ENCODE results near the gene FAM114A1.

DNA sequence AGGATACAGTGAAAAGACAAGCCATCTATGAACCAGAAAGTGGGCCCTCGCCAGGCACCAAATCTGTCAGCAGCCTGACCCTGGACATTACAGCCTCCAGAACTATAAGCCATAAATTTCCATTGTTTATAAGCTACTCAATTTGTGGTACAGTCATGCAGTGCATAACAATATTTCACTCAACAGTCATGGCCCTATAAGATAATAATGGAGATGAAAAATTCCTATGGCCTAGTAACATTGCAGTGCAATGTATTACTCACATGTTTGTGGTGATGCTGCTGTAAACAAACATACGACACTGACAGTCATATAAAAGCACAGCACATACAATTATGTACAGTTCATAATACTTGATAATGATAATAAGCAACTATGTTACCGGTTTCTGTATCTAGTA, 45.9 kb upstream of the FAM114A1 start:
- TF ChIP-seq POLR2A (IDR thresholded peaks at IDR 0.05; ENCODE audit: low read depth, low read length) (no peak), FOS (IDR thresholded peaks at IDR 0.05; ENCODE audit: low read depth, low read length) (no peak), MAFK (IDR thresholded peaks at IDR 0.05; ENCODE audit: low read depth, low read length) (no peak), CHD1 (IDR thresholded peaks at IDR 0.05; ENCODE audit: low read depth, low read length) (no peak), MXI1 (IDR thresholded peaks at IDR 0.05; ENCODE audit: borderline replicate concordance, low read depth, low read length) (no peak), MAZ (IDR thresholded peaks at IDR 0.05; ENCODE audit: borderline replicate concordance, low read depth, low read length) (no peak), RCOR1 (IDR thresholded peaks at IDR 0.05; ENCODE audit: insufficient replicate concordance, low read length) (no peak), SMC3 (IDR thresholded peaks at IDR 0.05; ENCODE audit: low read depth, low read length) (no peak), BHLHE40 (IDR thresholded peaks at IDR 0.05; ENCODE audit: low read depth, low read length) (no peak), RAD21 (IDR thresholded peaks at IDR 0.05; ENCODE audit: low read length) (no peak), RFX5 (IDR thresholded peaks at IDR 0.05; ENCODE audit: low read depth, low read length) (no peak), NFE2L2 (IDR thresholded peaks at IDR 0.05; ENCODE audit: low read depth, low read length) (no peak)
- TF ChIP-seq, protein P1, sequence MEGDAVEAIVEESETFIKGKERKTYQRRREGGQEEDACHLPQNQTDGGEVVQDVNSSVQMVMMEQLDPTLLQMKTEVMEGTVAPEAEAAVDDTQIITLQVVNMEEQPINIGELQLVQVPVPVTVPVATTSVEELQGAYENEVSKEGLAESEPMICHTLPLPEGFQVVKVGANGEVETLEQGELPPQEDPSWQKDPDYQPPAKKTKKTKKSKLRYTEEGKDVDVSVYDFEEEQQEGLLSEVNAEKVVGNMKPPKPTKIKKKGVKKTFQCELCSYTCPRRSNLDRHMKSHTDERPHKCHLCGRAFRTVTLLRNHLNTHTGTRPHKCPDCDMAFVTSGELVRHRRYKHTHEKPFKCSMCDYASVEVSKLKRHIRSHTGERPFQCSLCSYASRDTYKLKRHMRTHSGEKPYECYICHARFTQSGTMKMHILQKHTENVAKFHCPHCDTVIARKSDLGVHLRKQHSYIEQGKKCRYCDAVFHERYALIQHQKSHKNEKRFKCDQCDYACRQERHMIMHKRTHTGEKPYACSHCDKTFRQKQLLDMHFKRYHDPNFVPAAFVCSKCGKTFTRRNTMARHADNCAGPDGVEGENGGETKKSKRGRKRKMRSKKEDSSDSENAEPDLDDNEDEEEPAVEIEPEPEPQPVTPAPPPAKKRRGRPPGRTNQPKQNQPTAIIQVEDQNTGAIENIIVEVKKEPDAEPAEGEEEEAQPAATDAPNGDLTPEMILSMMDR (conservative IDR thresholded peaks at IDR 0.05; ENCODE audit: low read depth, low read length) = no peak
- TF ChIP-seq, protein P2, sequence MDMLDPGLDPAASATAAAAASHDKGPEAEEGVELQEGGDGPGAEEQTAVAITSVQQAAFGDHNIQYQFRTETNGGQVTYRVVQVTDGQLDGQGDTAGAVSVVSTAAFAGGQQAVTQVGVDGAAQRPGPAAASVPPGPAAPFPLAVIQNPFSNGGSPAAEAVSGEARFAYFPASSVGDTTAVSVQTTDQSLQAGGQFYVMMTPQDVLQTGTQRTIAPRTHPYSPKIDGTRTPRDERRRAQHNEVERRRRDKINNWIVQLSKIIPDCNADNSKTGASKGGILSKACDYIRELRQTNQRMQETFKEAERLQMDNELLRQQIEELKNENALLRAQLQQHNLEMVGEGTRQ (IDR thresholded peaks at IDR 0.05; ENCODE audit: low read depth, low read length) = no peak
